ENCODE results near the gene CTNNA3. TPM values are rescaled to one million over a fixed set of nuclear protein-coding genes. Genes with fewer than 3 reads are reported as not detected.

CTNNA3 gene
- total RNA-seq, 4 donors from 2014 or later, result 14.3 to 49.5 (median 24.2) TPM

- intact Hi-C loops (cut with DNase I; ENCODE audit: low total_unique reads), result no loop called here
- H3K27ac ChIP-seq, result no peak overlapping the region
- no peaks in the 10 kb centered on the region for H3K27me3 ChIP-seq
- no peaks in the 10 kb centered on the region for H3K36me3 ChIP-seq
- ATAC-seq, result no peak
- TF ChIP-seq POLR2A (IDR thresholded peaks at IDR 0.05) (no peak), CTCF (IDR thresholded peaks at IDR 0.05 in 4 of 5, conservative IDR thresholded peaks at IDR 0.05 in 1 of 5) (no peak)
- H3K4me1 ChIP-seq, result peaks cover 0 to 6% of the 10 kb centered on the region in 2 donors
- in situ Hi-C loops (cut with MboI; ENCODE audit: low sequenced_read_pairs in 4 of 4), result no loop called here
- H3K4me3 ChIP-seq, result no peak overlapping the region
- H3K9me3 ChIP-seq, result no peaks in the 10 kb centered on the region
- no peak for DNase-seq
Measured at GRCh38 chr10:67519434-67519833, 176.6 kb downstream of the CTNNA3 start.

DNA sequence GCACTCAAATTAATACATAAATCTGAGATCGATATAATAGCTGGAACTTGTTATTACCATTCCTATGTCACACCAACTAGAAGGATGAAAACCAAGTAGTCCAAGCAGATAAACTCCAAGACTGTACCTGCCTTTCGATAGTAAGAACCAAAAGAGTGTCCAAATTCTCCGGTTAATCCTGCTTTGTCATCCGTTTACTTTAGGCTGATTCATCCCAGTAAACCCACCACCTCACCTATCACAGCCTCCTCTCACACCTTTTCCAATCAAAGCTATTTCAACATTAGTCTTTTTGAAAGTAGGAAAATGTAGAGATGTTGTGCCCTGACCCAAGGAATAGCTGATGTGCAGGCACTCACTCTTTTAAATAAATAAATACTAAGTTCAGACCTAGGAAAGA is 177.2 kb downstream of the CTNNA3 start:
- no peaks in the 10 kb centered on the region for H3K27me3 ChIP-seq
- no peaks in the 10 kb centered on the region for H3K36me3 ChIP-seq
- no peak overlapping the region for H3K4me3 ChIP-seq
- H3K9me3 ChIP-seq, result no peaks in the 10 kb centered on the region
- DNase-seq (no peak), ATAC-seq (no peak)
- H3K4me1 ChIP-seq, result peaks cover 0 to 6% of the 10 kb centered on the region in 2 donors
- no peak overlapping the region for H3K27ac ChIP-seq
- in situ Hi-C loops (cut with MboI; ENCODE audit: low sequenced_read_pairs in 4 of 4), result no loop called here
- intact Hi-C loops (cut with DNase I; ENCODE audit: low total_unique reads), result no loop called here
- no peak for TF ChIP-seq CTCF (IDR thresholded peaks at IDR 0.05 in 4 of 5, conservative IDR thresholded peaks at IDR 0.05 in 1 of 5)
- TF ChIP-seq POLR2A (IDR thresholded peaks at IDR 0.05), result no peak

DNA sequence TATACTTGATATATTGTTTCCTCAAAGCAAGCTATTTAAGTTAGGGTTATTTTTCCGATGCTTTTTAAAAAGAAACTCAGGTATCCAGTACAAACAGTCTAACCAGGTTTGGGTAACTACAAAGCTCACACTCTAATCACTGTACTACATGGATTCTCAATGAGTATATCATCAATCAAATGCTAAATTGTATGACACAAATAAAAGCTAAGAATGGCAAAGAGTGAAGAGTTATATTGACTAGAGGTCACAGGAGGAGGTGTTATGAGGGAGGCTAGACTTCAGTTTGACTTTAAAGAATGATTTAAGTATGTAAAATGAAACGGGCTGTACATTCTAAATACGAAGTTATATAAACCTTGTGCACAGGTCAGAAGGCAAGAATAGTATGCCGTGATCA is 178.0 kb downstream of the CTNNA3 start:
- intact Hi-C loops (cut with DNase I; ENCODE audit: low total_unique reads) (no loop called here), in situ Hi-C loops (cut with MboI; ENCODE audit: low sequenced_read_pairs in 4 of 4) (no loop called here)
- DNase-seq (no peak), ATAC-seq (no peak)
- H3K4me3 ChIP-seq, result no peak overlapping the region
- no peaks in the 10 kb centered on the region for H3K27me3 ChIP-seq
- peaks cover 0 to 6% of the 10 kb centered on the region in 2 donors for H3K4me1 ChIP-seq
- H3K27ac ChIP-seq, result no peak overlapping the region
- no peaks in the 10 kb centered on the region for H3K36me3 ChIP-seq
- TF ChIP-seq CTCF (IDR thresholded peaks at IDR 0.05 in 4 of 5, conservative IDR thresholded peaks at IDR 0.05 in 1 of 5), result no peak
- TF ChIP-seq POLR2A (IDR thresholded peaks at IDR 0.05), result no peak
- H3K9me3 ChIP-seq, result no peaks in the 10 kb centered on the region

- in situ Hi-C loops (cut with MboI; ENCODE audit: low sequenced_read_pairs in 4 of 4) (no loop called here), intact Hi-C loops (cut with DNase I; ENCODE audit: low total_unique reads) (no loop called here)
- Histone ChIP-seq H3K4me3 (no peak overlapping the region), H3K36me3 (no peaks in the 10 kb centered on the region), H3K9me3 (no peaks in the 10 kb centered on the region), H3K27ac (no peak overlapping the region), H3K27me3 (no peaks in the 10 kb centered on the region), H3K4me1 (peaks cover 12 to 16% of the 10 kb centered on the region in 2 donors)
- no peak for ATAC-seq
- TF ChIP-seq CTCF (IDR thresholded peaks at IDR 0.05 in 4 of 5, conservative IDR thresholded peaks at IDR 0.05 in 1 of 5) (no peak), POLR2A (IDR thresholded peaks at IDR 0.05) (no peak)
- no peak for DNase-seq
Measured at GRCh38 chr10:67506757-67507091, 189.3 kb downstream of the CTNNA3 start.

DNA sequence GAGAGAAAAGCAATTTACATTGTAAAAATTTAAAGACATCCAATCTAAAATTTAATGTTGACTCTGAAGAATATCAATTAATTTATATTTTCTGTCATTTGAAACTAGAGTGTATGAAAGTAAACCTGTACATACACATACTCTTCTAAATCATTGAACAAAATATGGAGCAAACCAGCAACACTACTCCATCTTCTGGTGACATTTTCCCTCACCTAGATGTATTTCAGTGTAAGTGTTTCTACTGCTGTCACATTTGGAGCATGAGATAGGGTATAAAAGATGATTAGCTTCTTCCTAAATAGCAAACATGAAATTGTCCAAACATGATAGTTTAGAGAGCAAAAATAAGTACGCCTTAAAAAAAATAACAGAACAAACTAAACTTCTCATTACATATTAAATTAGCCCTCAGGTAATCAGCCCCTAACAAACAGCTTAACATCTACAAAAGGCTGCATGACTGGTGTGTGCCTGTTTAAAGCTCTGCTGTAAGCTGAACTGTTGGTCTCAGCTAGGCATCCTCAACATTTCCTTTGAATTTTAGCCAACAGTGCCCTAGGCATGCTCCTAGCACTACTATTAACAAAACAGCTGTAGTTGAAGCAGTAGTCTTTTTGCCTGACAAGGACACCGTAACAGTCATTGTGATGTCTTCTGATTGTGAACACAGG is 189.8 kb downstream of the CTNNA3 start:
- Histone ChIP-seq H3K4me3 (no peak overlapping the region), H3K27me3 (no peaks in the 10 kb centered on the region), H3K27ac (no peak overlapping the region), H3K4me1 (peaks cover 12 to 16% of the 10 kb centered on the region in 2 donors), H3K9me3 (no peaks in the 10 kb centered on the region), H3K36me3 (no peaks in the 10 kb centered on the region)
- intact Hi-C loops (cut with DNase I; ENCODE audit: low total_unique reads) (no loop called here), in situ Hi-C loops (cut with MboI; ENCODE audit: low sequenced_read_pairs in 4 of 4) (no loop called here)
- ATAC-seq (peak in 1 of 2 donors; percentile 56), DNase-seq (no peak)
- TF ChIP-seq CTCF (IDR thresholded peaks at IDR 0.05 in 4 of 5, conservative IDR thresholded peaks at IDR 0.05 in 1 of 5) (no peak), POLR2A (IDR thresholded peaks at IDR 0.05) (no peak)
